GM23248 (cell line): ENCODE results near the gene PROM1.

Experiments used
- EZH2 ChIP-seq: fragments of 200-600 bp; sonication (generic); IDR thresholded peaks from 2 replicates; pipeline ENCODE4 v1.6.1; 2018; ENCODE audit warnings: antibody characterized with exemption, mild to moderate bottlenecking; ENCODE audit not compliant: insufficient read depth, poor library complexity, severe bottlenecking
- EZH2phosphoT487 ChIP-seq: fragments of 200-600 bp; sonication (generic); IDR thresholded peaks from 2 replicates; pipeline ENCODE4 v1.6.1; 2018; ENCODE audit warnings: antibody characterized with exemption, moderate library complexity, mild to moderate bottlenecking, low read depth; ENCODE audit not compliant: insufficient read depth

DNA sequence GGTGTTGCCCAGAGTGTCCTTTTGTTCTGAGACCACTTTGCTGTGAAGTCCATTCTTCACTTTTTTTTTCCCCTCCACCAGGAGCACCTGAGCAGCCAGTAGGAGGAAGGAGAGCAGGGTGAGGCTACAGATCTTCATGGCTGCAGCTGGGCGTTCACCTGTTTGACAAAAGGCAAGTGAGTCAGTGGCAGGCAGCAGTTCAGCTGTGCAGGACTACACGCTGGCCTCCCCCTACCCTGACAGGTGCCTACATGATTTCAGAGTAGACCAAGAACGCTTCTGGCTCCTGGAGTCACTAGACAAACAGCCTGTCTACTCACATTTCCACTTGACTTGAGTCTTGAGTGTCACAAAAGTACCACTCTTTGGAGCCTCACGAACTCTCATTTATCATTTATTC is 147.3 kb downstream of the PROM1 start:
- TF ChIP-seq EZH2 (no peak), EZH2phosphoT487 (no peak)
